ENCODE measurements around the gene MFAP3L. TPM values are rescaled to one million over a fixed set of nuclear protein-coding genes. Genes with fewer than 3 reads are reported as not detected.

Gene MFAP3L
- total and polyA plus RNA-seq, 2 donors (not counting 3 experiments of a cell fraction or from before 2014, with no cell fraction given), result 0.22 to 0.23 TPM

DNA sequence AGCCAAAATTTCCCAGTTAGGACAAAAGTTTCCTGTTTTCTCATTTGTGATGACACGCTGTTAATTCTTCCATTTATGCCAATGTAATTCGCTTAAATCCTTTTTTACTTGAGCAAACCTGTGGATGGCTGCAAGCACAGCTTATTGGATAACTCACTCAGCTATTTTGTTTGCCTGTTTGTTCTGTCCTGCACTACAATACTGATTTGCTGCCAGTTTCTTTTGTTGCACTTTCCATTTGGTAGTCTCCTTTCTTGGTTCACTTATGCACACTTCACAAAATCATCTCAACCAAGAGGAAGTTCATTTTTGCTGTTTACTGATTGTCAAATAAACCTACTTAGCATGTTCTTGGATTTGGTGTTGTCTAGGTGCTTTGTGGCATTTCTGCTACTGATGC is 40.3 kb downstream of the MFAP3L start:
- dilution Hi-C loops (cut with MboI; ENCODE audit: extremely low pct_ligation_motif_present, low sequenced_read_pairs), result no loop called here
- no TSS peak for BruUV-seq (replicated peaks)
- FAIRE-seq, result no peak

More for the DNA sequence above, 40.3 kb downstream of the MFAP3L start:
- Histone ChIP-seq H3K79me2 (ENCODE audit: control insufficient read depth, insufficient read depth, low read length) (no peaks in the 10 kb centered on the region), H3K36me3 (ENCODE audit: control insufficient read depth in 2 of 2, extremely low read depth in 1 of 2, insufficient read depth in 2 of 2, low read length in 2 of 2) (no peaks in the 10 kb centered on the region), H2AFZ (ENCODE audit: low read depth, low read length) (no peak overlapping the region), H3K9me3 (replicated peaks; ENCODE audit: control insufficient read depth, insufficient read depth, low read length) (no peaks in the 10 kb centered on the region), H3K27me3 (ENCODE audit: control insufficient read depth in 2 of 2, insufficient read depth in 2 of 2, low read length in 2 of 2) (no peaks in the 10 kb centered on the region), H4K20me1 (replicated peaks; ENCODE audit: control insufficient read depth, extremely low read depth, insufficient read depth, low read length) (no peaks in the 10 kb centered on the region), H3K4me1 (ENCODE audit: control insufficient read depth, extremely low read depth, insufficient read depth, low read length) (no peaks in the 10 kb centered on the region), H3K4me3 (replicated peaks in 1 of 3; ENCODE audit: insufficient read depth in 1 of 3, low read depth in 1 of 3, low read length in 3 of 3) (no peak overlapping the region), H3K27ac (ENCODE audit: insufficient read depth, low read depth, low read length) (no peak overlapping the region), H3K4me2 (ENCODE audit: insufficient read depth, low read length) (no peak overlapping the region), H3K9ac (replicated peaks; ENCODE audit: extremely low read depth, insufficient read depth, low read length) (no peak overlapping the region), H3K9me1 (replicated peaks; ENCODE audit: control insufficient read depth, extremely low read depth, insufficient read depth, low read length) (no peaks in the 10 kb centered on the region)
- intact Hi-C loops (cut with micrococcal nuclease), result no loop called here
- ChIA-PET POLR2A (no interaction called here), CTCF (no interaction called here)
- no peak for TF ChIP-seq EZH2 (IDR thresholded peaks at IDR 0.05; ENCODE audit: borderline replicate concordance, low read depth, low read length, severe bottlenecking)
- TF ChIP-seq POLR2A (IDR thresholded peaks at IDR 0.05; ENCODE audit: low read depth, low read length), result no peak
- no peak for TF ChIP-seq FOS (IDR thresholded peaks at IDR 0.05; ENCODE audit: borderline replicate concordance, insufficient read depth, low read length)
- TF ChIP-seq POLR2AphosphoS5 (IDR thresholded peaks at IDR 0.05; ENCODE audit: insufficient read depth, low read depth, low read length), result no peak
- TF ChIP-seq, protein P1, sequence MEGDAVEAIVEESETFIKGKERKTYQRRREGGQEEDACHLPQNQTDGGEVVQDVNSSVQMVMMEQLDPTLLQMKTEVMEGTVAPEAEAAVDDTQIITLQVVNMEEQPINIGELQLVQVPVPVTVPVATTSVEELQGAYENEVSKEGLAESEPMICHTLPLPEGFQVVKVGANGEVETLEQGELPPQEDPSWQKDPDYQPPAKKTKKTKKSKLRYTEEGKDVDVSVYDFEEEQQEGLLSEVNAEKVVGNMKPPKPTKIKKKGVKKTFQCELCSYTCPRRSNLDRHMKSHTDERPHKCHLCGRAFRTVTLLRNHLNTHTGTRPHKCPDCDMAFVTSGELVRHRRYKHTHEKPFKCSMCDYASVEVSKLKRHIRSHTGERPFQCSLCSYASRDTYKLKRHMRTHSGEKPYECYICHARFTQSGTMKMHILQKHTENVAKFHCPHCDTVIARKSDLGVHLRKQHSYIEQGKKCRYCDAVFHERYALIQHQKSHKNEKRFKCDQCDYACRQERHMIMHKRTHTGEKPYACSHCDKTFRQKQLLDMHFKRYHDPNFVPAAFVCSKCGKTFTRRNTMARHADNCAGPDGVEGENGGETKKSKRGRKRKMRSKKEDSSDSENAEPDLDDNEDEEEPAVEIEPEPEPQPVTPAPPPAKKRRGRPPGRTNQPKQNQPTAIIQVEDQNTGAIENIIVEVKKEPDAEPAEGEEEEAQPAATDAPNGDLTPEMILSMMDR (IDR thresholded peaks at IDR 0.05; ENCODE audit: extremely low read depth in 1 of 2, insufficient read depth in 1 of 2, low read depth in 1 of 2, low read length in 2 of 2), result no peak
- TF ChIP-seq MYC (IDR thresholded peaks at IDR 0.05; ENCODE audit: low read depth, low read length), result no peak
- TF ChIP-seq JUN (IDR thresholded peaks at IDR 0.05; ENCODE audit: borderline replicate concordance, insufficient read depth, insufficient read length, low read depth), result no peak
- TF ChIP-seq, protein P2, sequence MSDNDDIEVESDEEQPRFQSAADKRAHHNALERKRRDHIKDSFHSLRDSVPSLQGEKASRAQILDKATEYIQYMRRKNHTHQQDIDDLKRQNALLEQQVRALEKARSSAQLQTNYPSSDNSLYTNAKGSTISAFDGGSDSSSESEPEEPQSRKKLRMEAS (IDR thresholded peaks at IDR 0.05; ENCODE audit: insufficient read depth, insufficient read length), result no peak
- no peak for TF ChIP-seq GATA2 (IDR thresholded peaks at IDR 0.05; ENCODE audit: insufficient read depth, insufficient read length, low read depth, low read length)
- DNase-seq (ENCODE audit: low read depth, low spot score), result no peak

Data from endothelial cell of umbilical vein (primary cell).